Esophagus (tissue), 2 donors: ENCODE measurements around the gene SCMH1. TPM values are rescaled to one million over a fixed set of nuclear protein-coding genes. Genes with fewer than 3 reads are reported as not detected.
A peak's percentile ranks its signal among the peaks of the same experiment; 100 is the strongest.

ENCODE experiments used
- H3K27ac ChIP-seq, 2 donors: one replicate each; pipeline ENCODE4 v1.5.1; 2013; ENCODE audit warnings: low read depth in 2 of 2, mild to moderate bottlenecking in 2 of 2, inconsistent platforms in 1 of 2, low read length in 1 of 2, moderate library complexity in 1 of 2
- H3K27me3 ChIP-seq, 2 donors: one replicate each; pipeline ENCODE4 v1.6.1; 2013; ENCODE audit warnings: low read length in 2 of 2, control low read depth in 1 of 2, mild to moderate bottlenecking in 1 of 2; ENCODE audit not compliant: insufficient read depth in 2 of 2, control insufficient read depth in 1 of 2
- H3K36me3 ChIP-seq, 2 donors: one replicate each; pipeline ENCODE4 v1.6.1; 2013; ENCODE audit warnings: low read length in 1 of 2; ENCODE audit not compliant: control insufficient read depth in 2 of 2, insufficient read depth in 2 of 2
- H3K4me1 ChIP-seq, 2 donors: one replicate each; pipeline ENCODE4 v1.6.1; 2013; ENCODE audit warnings: low read length in 1 of 2; ENCODE audit not compliant: control insufficient read depth in 2 of 2, insufficient read depth in 2 of 2
- H3K4me3 ChIP-seq, 2 donors: one replicate each; pipeline ENCODE4 v1.5.1; 2013; ENCODE audit warnings: low read length in 2 of 2, mild to moderate bottlenecking in 2 of 2, low read depth in 1 of 2, moderate library complexity in 1 of 2
- H3K9me3 ChIP-seq, 2 donors: one replicate each; pipeline ENCODE4 v1.6.1; 2013; ENCODE audit warnings: mild to moderate bottlenecking in 2 of 2, low read depth in 1 of 2, low read length in 1 of 2, moderate library complexity in 1 of 2; ENCODE audit not compliant: control insufficient read depth in 2 of 2, insufficient read depth in 1 of 2
- WGBS, 2 donors: extraction: QIAGEN DNeasy Blood & Tissue Kit; methylation state at CpG; one replicate each; pipeline ENCODE4 v1.1.7; 2013; 5-methylcytosine and 5-hydroxymethylcytosine counted together
- polyA plus RNA-seq, 2 donors: library from polyadenylated mRNA; stranded (reverse); fragments of 200-250 nt; gene quantifications; one replicate each; pipeline ENCODE4 v1.2.3, GENCODE V29; 2013
- donor health status: healthy with polysubstance abuse.
- donor health status: Bipolar disorder and iron deficiency.

The SCMH1 gene
- 10 to 100 TPM; 11.1 to 12.8 TPM for polyA plus RNA-seq

- Histone ChIP-seq H3K4me1 (no peaks in the 10 kb centered on the region), H3K4me3 (peak within 1 kb of the TSS; percentile 76 to 93), H3K27ac (peak within 1 kb of the TSS; percentile 91), H3K9me3 (no peaks in the 10 kb centered on the region), H3K27me3 (no peaks in the 10 kb centered on the region), H3K36me3 (no peaks in the 10 kb centered on the region)
- 0 to 1% methylated on average over 43 to 85 of the region's 85 CpGs for WGBS, 2 donors
Observed at GRCh38 chr1:41241749-41242341, at the start of gene SCMH1. Gene SCMH1 (minus strand): TSS chr1:41242306. CDS start chr1:41186133, 56,173 bp downstream.

GRCh38 chr1:41291195-41291594 is 49.1 kb upstream of the SCMH1 start:
- H3K36me3 ChIP-seq: no peaks in the 10 kb centered on the region
- no peaks in the 10 kb centered on the region for H3K27me3 ChIP-seq
- H3K4me3 ChIP-seq: no peak overlapping the region
- no peak overlapping the region for H3K27ac ChIP-seq
- peaks cover 0 to under 1% of the 10 kb centered on the region in 2 donors for H3K4me1 ChIP-seq
- 68 to 82% methylated on average over 5 of the region's 5 CpGs for WGBS, 2 donors
- H3K9me3 ChIP-seq: no peaks in the 10 kb centered on the region

GRCh38 chr1:41289196-41289595 is 47.1 kb upstream of the SCMH1 start:
- no peaks in the 10 kb centered on the region for H3K27me3 ChIP-seq
- no peaks in the 10 kb centered on the region for H3K36me3 ChIP-seq
- peaks cover 0 to 5% of the 10 kb centered on the region in 2 donors for H3K4me1 ChIP-seq
- H3K27ac ChIP-seq: no peak overlapping the region
- H3K4me3 ChIP-seq: no peak overlapping the region
- H3K9me3 ChIP-seq: no peaks in the 10 kb centered on the region
- WGBS, 2 donors: 93 to 94% methylated on average over 5 of the region's 5 CpGs

GRCh38 chr1:41286992-41287391 is 44.9 kb upstream of the SCMH1 start:
- WGBS, 2 donors: 71 to 75% methylated on average over 4 of the region's 4 CpGs
- H3K27me3 ChIP-seq: no peaks in the 10 kb centered on the region
- H3K4me3 ChIP-seq: no peak overlapping the region
- no peak overlapping the region for H3K27ac ChIP-seq
- no peaks in the 10 kb centered on the region for H3K9me3 ChIP-seq
- no peaks in the 10 kb centered on the region for H3K36me3 ChIP-seq
- H3K4me1 ChIP-seq: peaks cover 0 to 5% of the 10 kb centered on the region in 2 donors

GRCh38 chr1:41286486-41286885 is 44.4 kb upstream of the SCMH1 start:
- H3K4me1 ChIP-seq: peaks cover 0 to 5% of the 10 kb centered on the region in 2 donors
- no peaks in the 10 kb centered on the region for H3K36me3 ChIP-seq
- H3K27me3 ChIP-seq: no peaks in the 10 kb centered on the region
- no peak overlapping the region for H3K4me3 ChIP-seq
- no peaks in the 10 kb centered on the region for H3K9me3 ChIP-seq
- H3K27ac ChIP-seq: no peak overlapping the region
- 62 to 72% methylated on average over 3 of the region's 3 CpGs for WGBS, 2 donors

- peaks cover 0 to 5% of the 10 kb centered on the region in 2 donors for H3K4me1 ChIP-seq
- H3K27ac ChIP-seq: no peak overlapping the region
- no peaks in the 10 kb centered on the region for H3K36me3 ChIP-seq
- WGBS, 2 donors: 60 to 62% methylated on average over 4 of the region's 4 CpGs
- no peaks in the 10 kb centered on the region for H3K9me3 ChIP-seq
- no peak overlapping the region for H3K4me3 ChIP-seq
- H3K27me3 ChIP-seq: no peaks in the 10 kb centered on the region
Observed at GRCh38 chr1:41285818-41286217, 43.7 kb upstream of the SCMH1 start.

GRCh38 chr1:41284121-41284520 is 42.0 kb upstream of the SCMH1 start:
- no peak overlapping the region for H3K4me3 ChIP-seq
- H3K27ac ChIP-seq: no peak overlapping the region
- H3K27me3 ChIP-seq: no peaks in the 10 kb centered on the region
- 74 to 80% methylated on average over 2 of the region's 2 CpGs for WGBS, 2 donors
- no peaks in the 10 kb centered on the region for H3K36me3 ChIP-seq
- no peaks in the 10 kb centered on the region for H3K9me3 ChIP-seq
- H3K4me1 ChIP-seq: peaks cover 0 to 5% of the 10 kb centered on the region in 2 donors

- Histone ChIP-seq H3K4me3 (no peak overlapping the region), H3K9me3 (no peaks in the 10 kb centered on the region), H3K27me3 (no peaks in the 10 kb centered on the region), H3K27ac (no peak overlapping the region), H3K36me3 (no peaks in the 10 kb centered on the region), H3K4me1 (peaks cover 0 to 5% of the 10 kb centered on the region in 2 donors)
- 39 to 48% methylated on average over 9 of the region's 9 CpGs for WGBS, 2 donors
Observed at GRCh38 chr1:41282679-41283317, 40.7 kb upstream of the SCMH1 start.

GRCh38 chr1:41281334-41281733 is 39.2 kb upstream of the SCMH1 start:
- no peaks in the 10 kb centered on the region for H3K36me3 ChIP-seq
- H3K4me3 ChIP-seq: no peak overlapping the region
- H3K27ac ChIP-seq: no peak overlapping the region
- 72 to 74% methylated on average over 2 of the region's 2 CpGs for WGBS, 2 donors
- no peaks in the 10 kb centered on the region for H3K27me3 ChIP-seq
- H3K4me1 ChIP-seq: peaks cover 0 to 8% of the 10 kb centered on the region in 2 donors
- H3K9me3 ChIP-seq: no peaks in the 10 kb centered on the region
